Measurements from ENCODE around the gene DUSP19. TPM values are rescaled to one million over a fixed set of nuclear protein-coding genes. Genes with fewer than 3 reads are reported as not detected.

Gene DUSP19
- polyA plus RNA-seq, 1 of the 3 experiments (the other 2 are of a cell fraction), result 0.85 TPM

- Histone ChIP-seq H3K4me2 (no peak overlapping the region), H3K9me3 (no peaks in the 10 kb centered on the region), H3K27me3 (ENCODE audit: insufficient read depth) (no peaks in the 10 kb centered on the region), H3K79me2 (ENCODE audit: insufficient read depth) (peaks cover 100% of the 10 kb centered on the region), H3K9me2 (no peaks in the 10 kb centered on the region), H3K36me3 (replicated peaks in 1 of 2; ENCODE audit: control insufficient read depth in 1 of 2, insufficient read depth in 2 of 2, low read length in 1 of 2) (no peaks in the 10 kb centered on the region), H3K4me3 (ENCODE audit: low read depth in 2 of 2, low read length in 1 of 2) (no peak overlapping the region), H3F3A (replicated peaks; ENCODE audit: insufficient read depth) (peaks cover 9% of the 10 kb centered on the region), H3K4me1 (ENCODE audit: control insufficient read depth in 1 of 2, insufficient read depth in 2 of 2, low read depth in 1 of 2, low read length in 1 of 2) (peaks cover 20 to 41% of the 10 kb centered on the region in 2 experiments; a peak in 3 of 4 replicates), H4K20me1 (ENCODE audit: insufficient read depth) (peaks cover 98% of the 10 kb centered on the region), H3K9ac (no peak overlapping the region), H3K27ac (ENCODE audit: low read depth in 2 of 2, low read length in 1 of 2) (no peak overlapping the region), H2AFZ (ENCODE audit: low read depth) (no peak overlapping the region)
- TF ChIP-seq FOSL2 (IDR thresholded peaks at IDR 0.05; ENCODE audit: borderline replicate concordance, low read depth) (no peak), TAF1 (IDR thresholded peaks at IDR 0.05; ENCODE audit: borderline replicate concordance, low read depth, low read length) (no peak), RAD21 (IDR thresholded peaks at IDR 0.05; ENCODE audit: low read length) (no peak), EZH2phosphoT487 (IDR thresholded peaks at IDR 0.05; ENCODE audit: borderline replicate concordance, low read depth) (no peak), EP300 (IDR thresholded peaks at IDR 0.05; ENCODE audit: borderline replicate concordance in 1 of 2, low read depth in 1 of 2, low read length in 1 of 2) (no peak), RFX5 (IDR thresholded peaks at IDR 0.05; ENCODE audit: low read length) (no peak), USF2 (IDR thresholded peaks at IDR 0.05; ENCODE audit: borderline replicate concordance, low read depth, low read length) (no peak), TCF12 (IDR thresholded peaks at IDR 0.05) (no peak), FOXJ3 (CRISPR knock-in tag; IDR thresholded peaks at IDR 0.05) (no peak), NFIC (IDR thresholded peaks at IDR 0.05; ENCODE audit: borderline replicate concordance) (no peak), ELF1 (IDR thresholded peaks at IDR 0.05) (no peak), SIN3A (IDR thresholded peaks at IDR 0.05; ENCODE audit: borderline replicate concordance, low read depth, low read length) (no peak), JUND (IDR thresholded peaks at IDR 0.05) (no peak), MAX (IDR thresholded peaks at IDR 0.05; ENCODE audit: low read depth) (no peak), SMC3 (IDR thresholded peaks at IDR 0.05; ENCODE audit: low read depth, low read length) (no peak), GATA2 (CRISPR knock-in tag; IDR thresholded peaks at IDR 0.05) (no peak), GABPA (IDR thresholded peaks at IDR 0.05; ENCODE audit: low read depth) (no peak)
- TF ChIP-seq, protein P1, sequence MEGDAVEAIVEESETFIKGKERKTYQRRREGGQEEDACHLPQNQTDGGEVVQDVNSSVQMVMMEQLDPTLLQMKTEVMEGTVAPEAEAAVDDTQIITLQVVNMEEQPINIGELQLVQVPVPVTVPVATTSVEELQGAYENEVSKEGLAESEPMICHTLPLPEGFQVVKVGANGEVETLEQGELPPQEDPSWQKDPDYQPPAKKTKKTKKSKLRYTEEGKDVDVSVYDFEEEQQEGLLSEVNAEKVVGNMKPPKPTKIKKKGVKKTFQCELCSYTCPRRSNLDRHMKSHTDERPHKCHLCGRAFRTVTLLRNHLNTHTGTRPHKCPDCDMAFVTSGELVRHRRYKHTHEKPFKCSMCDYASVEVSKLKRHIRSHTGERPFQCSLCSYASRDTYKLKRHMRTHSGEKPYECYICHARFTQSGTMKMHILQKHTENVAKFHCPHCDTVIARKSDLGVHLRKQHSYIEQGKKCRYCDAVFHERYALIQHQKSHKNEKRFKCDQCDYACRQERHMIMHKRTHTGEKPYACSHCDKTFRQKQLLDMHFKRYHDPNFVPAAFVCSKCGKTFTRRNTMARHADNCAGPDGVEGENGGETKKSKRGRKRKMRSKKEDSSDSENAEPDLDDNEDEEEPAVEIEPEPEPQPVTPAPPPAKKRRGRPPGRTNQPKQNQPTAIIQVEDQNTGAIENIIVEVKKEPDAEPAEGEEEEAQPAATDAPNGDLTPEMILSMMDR (IDR thresholded peaks at IDR 0.05), result no peak
- TF ChIP-seq, protein P2, sequence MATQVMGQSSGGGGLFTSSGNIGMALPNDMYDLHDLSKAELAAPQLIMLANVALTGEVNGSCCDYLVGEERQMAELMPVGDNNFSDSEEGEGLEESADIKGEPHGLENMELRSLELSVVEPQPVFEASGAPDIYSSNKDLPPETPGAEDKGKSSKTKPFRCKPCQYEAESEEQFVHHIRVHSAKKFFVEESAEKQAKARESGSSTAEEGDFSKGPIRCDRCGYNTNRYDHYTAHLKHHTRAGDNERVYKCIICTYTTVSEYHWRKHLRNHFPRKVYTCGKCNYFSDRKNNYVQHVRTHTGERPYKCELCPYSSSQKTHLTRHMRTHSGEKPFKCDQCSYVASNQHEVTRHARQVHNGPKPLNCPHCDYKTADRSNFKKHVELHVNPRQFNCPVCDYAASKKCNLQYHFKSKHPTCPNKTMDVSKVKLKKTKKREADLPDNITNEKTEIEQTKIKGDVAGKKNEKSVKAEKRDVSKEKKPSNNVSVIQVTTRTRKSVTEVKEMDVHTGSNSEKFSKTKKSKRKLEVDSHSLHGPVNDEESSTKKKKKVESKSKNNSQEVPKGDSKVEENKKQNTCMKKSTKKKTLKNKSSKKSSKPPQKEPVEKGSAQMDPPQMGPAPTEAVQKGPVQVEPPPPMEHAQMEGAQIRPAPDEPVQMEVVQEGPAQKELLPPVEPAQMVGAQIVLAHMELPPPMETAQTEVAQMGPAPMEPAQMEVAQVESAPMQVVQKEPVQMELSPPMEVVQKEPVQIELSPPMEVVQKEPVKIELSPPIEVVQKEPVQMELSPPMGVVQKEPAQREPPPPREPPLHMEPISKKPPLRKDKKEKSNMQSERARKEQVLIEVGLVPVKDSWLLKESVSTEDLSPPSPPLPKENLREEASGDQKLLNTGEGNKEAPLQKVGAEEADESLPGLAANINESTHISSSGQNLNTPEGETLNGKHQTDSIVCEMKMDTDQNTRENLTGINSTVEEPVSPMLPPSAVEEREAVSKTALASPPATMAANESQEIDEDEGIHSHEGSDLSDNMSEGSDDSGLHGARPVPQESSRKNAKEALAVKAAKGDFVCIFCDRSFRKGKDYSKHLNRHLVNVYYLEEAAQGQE (IDR thresholded peaks at IDR 0.05; ENCODE audit: low read depth, low read length), result no peak
- TF ChIP-seq, protein P3, sequence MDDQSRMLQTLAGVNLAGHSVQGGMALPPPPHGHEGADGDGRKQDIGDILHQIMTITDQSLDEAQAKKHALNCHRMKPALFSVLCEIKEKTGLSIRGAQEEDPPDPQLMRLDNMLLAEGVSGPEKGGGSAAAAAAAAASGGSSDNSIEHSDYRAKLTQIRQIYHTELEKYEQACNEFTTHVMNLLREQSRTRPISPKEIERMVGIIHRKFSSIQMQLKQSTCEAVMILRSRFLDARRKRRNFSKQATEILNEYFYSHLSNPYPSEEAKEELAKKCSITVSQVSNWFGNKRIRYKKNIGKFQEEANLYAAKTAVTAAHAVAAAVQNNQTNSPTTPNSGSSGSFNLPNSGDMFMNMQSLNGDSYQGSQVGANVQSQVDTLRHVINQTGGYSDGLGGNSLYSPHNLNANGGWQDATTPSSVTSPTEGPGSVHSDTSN (IDR thresholded peaks at IDR 0.05), result no peak
- DNase-seq, result no peak
- POLR2A ChIA-PET, result no interaction called here
- CTCF ChIA-PET, result interaction anchor here (0.9 to 1.5 kb wide), 2 partner anchors 38 to 48 kb away, joined by 3 to 5 read pairs; no protein-coding TSS in a partner anchor
- WGBS (ENCODE audit: low lambda C conversion rate), result 95% methylated on average over 4 of the region's 4 CpGs
Observed at GRCh38 chr2:183031911-183032794, 46.4 kb upstream of the DUSP19 start.
